B cell (primary cell): Measurements from ENCODE around the gene GCKR. TPM values are rescaled to one million over a fixed set of nuclear protein-coding genes. Genes with fewer than 3 reads are reported as not detected.

Experiments
- ATAC-seq: fragments of 200-7000 bp; cut with Tn5 transposase; one replicate; pipeline ENCODE4 v1.10.0; 2021; ENCODE audit warnings: low read depth, mild to moderate bottlenecking, moderate number of reproducible peaks, moderate library complexity
- CTCF ChIA-PET: fragments of 350-600 bp; sonication (Branson Sonifier 250); formaldehyde crosslinking; loops from one replicate; lab custom pipeline; 2021; ENCODE audit warnings: antibody characterized with exemption, inconsistent platforms; lab: Charles Lee
- POLR2A ChIA-PET: fragments of 350-600 bp; sonication (Branson Sonifier 250); formaldehyde crosslinking; loops from one replicate; lab custom pipeline; 2021; ENCODE audit warnings: antibody characterized with exemption; lab: Charles Lee
- DNase-seq: peaks from one replicate; pipeline ENCODE4 v3.0.0; 2013
- H2AFZ ChIP-seq: 2 replicates; pipeline ENCODE4 v1.6.1; 2012; ENCODE audit warnings: mild to moderate bottlenecking, low read depth, low read length; ENCODE audit not compliant: insufficient read depth, poor library complexity, severe bottlenecking
- H3K27ac ChIP-seq, 2 donors: 1 replicate in 1 of 2; 2 replicates in 1 of 2; pipeline ENCODE4 v1.5.1; 2012 to 2013; ENCODE audit warnings: low read length in 2 of 2, mild to moderate bottlenecking in 2 of 2, moderate library complexity in 1 of 2
- H3K27me3 ChIP-seq, 4 experiments: fragments of 200-600 bp in 1 of 4; sonication (generic) in 1 of 4; replicated peaks in 1 of 4; 1 replicate in 2 of 4; 2 replicates in 2 of 4; pipeline versions ENCODE4 v1.6.1 to v1.7.0; 2013 to 2016; ENCODE audit warnings: low read length in 3 of 4, mild to moderate bottlenecking in 2 of 4, mixed read lengths in 1 of 4, moderate library complexity in 1 of 4; ENCODE audit not compliant: insufficient read depth in 4 of 4, control insufficient read depth in 3 of 4; ENCODE audit errors: control extremely low read depth in 1 of 4
- H3K36me3 ChIP-seq, 2 experiments: replicated peaks in 1 of 2; 1 replicate in 1 of 2; 2 replicates in 1 of 2; pipeline versions ENCODE4 v1.6.1 to v1.7.1; 2013; ENCODE audit warnings: low read length in 1 of 2; ENCODE audit not compliant: insufficient read depth in 2 of 2, control insufficient read depth in 1 of 2; ENCODE audit errors: control extremely low read depth in 1 of 2, extremely low read depth in 1 of 2
- H3K4me1 ChIP-seq, 2 donors: fragments of 200-600 bp in 1 of 2; sonication (generic) in 1 of 2; 1 replicate in 1 of 2; 2 replicates in 1 of 2; pipeline versions ENCODE4 v1.5.1 to v1.6.1; 2013 to 2017; ENCODE audit warnings: low read length in 2 of 2; ENCODE audit not compliant: control insufficient read depth in 2 of 2, insufficient read depth in 2 of 2
- H3K4me2 ChIP-seq: replicated peaks from 2 replicates; pipeline ENCODE3; 2012; ENCODE audit warnings: mild to moderate bottlenecking, low read depth, low read length; ENCODE audit not compliant: poor library complexity, severe bottlenecking
- H3K4me3 ChIP-seq, 5 experiments: fragments of 200-600 bp in 1 of 5; sonication (generic) in 1 of 5; 1 replicate in 3 of 5; 2 replicates in 2 of 5; pipeline versions ENCODE4 v1.5.1 to v1.7.0; 2011 to 2016; ENCODE audit warnings: low read length in 4 of 5, mild to moderate bottlenecking in 4 of 5, low read depth in 2 of 5, control low read depth in 1 of 5, moderate library complexity in 1 of 5; ENCODE audit not compliant: insufficient read depth in 1 of 5; ENCODE audit errors: control extremely low read depth in 1 of 5, extremely low read depth in 1 of 5
- H3K79me2 ChIP-seq: fragments of 200-600 bp; sonication (generic); one replicate; pipeline ENCODE4 v1.6.0; 2016; ENCODE audit warnings: low read length; ENCODE audit not compliant: control insufficient read depth, insufficient read depth
- H3K9ac ChIP-seq: fragments of 200-600 bp; sonication (generic); 2 replicates; pipeline ENCODE4 v1.6.1; 2017; ENCODE audit warnings: mild to moderate bottlenecking, low read length, moderate library complexity
- H3K9me3 ChIP-seq, 3 donors: one replicate each; pipeline versions ENCODE4 v1.6.1 to v1.7.1; 2013; ENCODE audit warnings: low read length in 2 of 3; ENCODE audit not compliant: control insufficient read depth in 2 of 3, insufficient read depth in 1 of 3; ENCODE audit errors: control extremely low read depth in 1 of 3
- H4K20me1 ChIP-seq: 2 replicates; pipeline ENCODE4 v1.6.0; 2012; ENCODE audit warnings: mild to moderate bottlenecking, low read length; ENCODE audit not compliant: insufficient read depth, control insufficient read depth, poor library complexity, severe bottlenecking
- H3K27ac Mint-ChIP-seq: one replicate; pipeline ENCODE4 v1.8.0; 2021; ENCODE audit warnings: mixed read lengths
- H3K27me3 Mint-ChIP-seq: one replicate; pipeline ENCODE4 v1.8.0; 2021; ENCODE audit warnings: mixed read lengths
- H3K4me1 Mint-ChIP-seq: one replicate; pipeline ENCODE4 v1.8.0; 2021; ENCODE audit warnings: mixed read lengths
- H3K4me3 Mint-ChIP-seq: one replicate; pipeline ENCODE4 v1.8.0; 2021; ENCODE audit warnings: mixed read lengths
- H3K9me3 Mint-ChIP-seq: one replicate; pipeline ENCODE4 v1.8.0; 2022; ENCODE audit warnings: mixed read lengths; ENCODE audit not compliant: insufficient read depth
- CTCF ChIP-seq: fragments of 200-600 bp; IDR thresholded peaks from one replicate; pipeline ENCODE4 v1.8.0; 2022; ENCODE audit warnings: antibody characterized with exemption, mild to moderate bottlenecking
- EZH2 ChIP-seq: IDR thresholded peaks from 2 replicates; pipeline ENCODE4 v1.6.1; 2012; ENCODE audit warnings: borderline replicate concordance, low read depth, mild to moderate bottlenecking, moderate library complexity, low read length; ENCODE audit not compliant: insufficient read depth, poor library complexity, severe bottlenecking
- WGBS: methylation state at CpG from one replicate; pipeline ENCODE4 v1.1.5; 2013; ENCODE audit warnings: missing lambda C conversion rate; ENCODE audit not compliant: insufficient coverage; 5-methylcytosine and 5-hydroxymethylcytosine counted together
- intact Hi-C: fragments of 100-400 bp; cut with micrococcal nuclease; formaldehyde crosslinking; loops from one replicate; pipeline ENCODE4 v1.10.0; 2022
- polyA plus RNA-seq: library from polyadenylated mRNA; depleted of rRNA; stranded (reverse); fragments of >200 nt; gene quantifications from 2 replicates; pipeline ENCODE4 v1.2.3, GENCODE V29; 2012
- total RNA-seq, 2 donors: library from RNA; stranded (reverse); fragments of 120-200 nt in 1 of 2; gene quantifications; 1 replicate in 1 of 2; 2 replicates in 1 of 2; pipeline versions ENCODE4 v1.2.3 to v1.2.4, GENCODE V29; 2013 to 2022

GCKR gene
- total and polyA plus RNA-seq, 2 donors (not counting 1 experiment from before 2014, with no cell fraction given): not detected

- ATAC-seq: no peak
- WGBS: 94% methylated on average over 3 of the region's 5 CpGs
- Histone ChIP-seq H3K36me3 (peaks cover 0 to 11% of the 10 kb centered on the region in 2 experiments), H3K4me2 (no peak overlapping the region), H2AFZ (no peak overlapping the region), H3K27me3 (no peaks in the 10 kb centered on the region), H3K79me2 (no peaks in the 10 kb centered on the region), H3K4me1 (no peaks in the 10 kb centered on the region), H4K20me1 (no peaks in the 10 kb centered on the region), H3K9me3 (no peaks in the 10 kb centered on the region), H3K4me3 (no peak overlapping the region), H3K9ac (no peak overlapping the region), H3K27ac (no peak overlapping the region)
- TF ChIP-seq EZH2 (no peak), CTCF (no peak)
- Mint-ChIP-seq H3K4me1 (no peaks in the 10 kb centered on the region), H3K27me3 (no peaks in the 10 kb centered on the region), H3K4me3 (no peak overlapping the region), H3K9me3 (no peaks in the 10 kb centered on the region), H3K27ac (no peak overlapping the region)
- ChIA-PET CTCF (no interaction called here), POLR2A (no interaction called here)
- DNase-seq: no peak
- intact Hi-C loops: no loop called here
These were observed 24.7 kb upstream of the GCKR start for GRCh38 chr2:27471961-27472360.

- Mint-ChIP-seq H3K27me3 (no peaks in the 10 kb centered on the region), H3K4me1 (peaks cover 26% of the 10 kb centered on the region), H3K9me3 (no peaks in the 10 kb centered on the region), H3K4me3 (no peak overlapping the region), H3K27ac (no peak overlapping the region)
- Histone ChIP-seq H3K9me3 (no peaks in the 10 kb centered on the region), H3K27ac (no peak overlapping the region), H3K27me3 (no peaks in the 10 kb centered on the region), H3K4me2 (no peak overlapping the region), H4K20me1 (no peaks in the 10 kb centered on the region), H3K4me3 (no peak overlapping the region), H3K4me1 (peaks cover 11 to 16% of the 10 kb centered on the region in 2 donors), H3K36me3 (peaks cover 1 to 4% of the 10 kb centered on the region in 2 experiments), H3K9ac (no peak overlapping the region), H2AFZ (no peak overlapping the region), H3K79me2 (no peaks in the 10 kb centered on the region)
- 80% methylated on average over 1 of the region's 3 CpGs for WGBS
- ATAC-seq (no peak), DNase-seq (no peak)
- ChIA-PET POLR2A (no interaction called here), CTCF (interaction anchor here (1.2 kb wide), 1 partner anchor 51 kb away, joined by 5 read pairs; no protein-coding TSS in a partner anchor)
- TF ChIP-seq CTCF (no peak), EZH2 (no peak)
- intact Hi-C loops: loop anchor here (5.0 kb wide), 1 partner anchor 43 kb away; the partner anchor contains the start of gene KRTCAP3
These were observed 11.1 kb upstream of the GCKR start for GRCh38 chr2:27485496-27485895.
